CD4-positive, alpha-beta memory T cell (primary cell): ENCODE results near the gene CACNA1G. TPM values are rescaled to one million over a fixed set of nuclear protein-coding genes. Genes with fewer than 3 reads are reported as not detected.

Experiments
- CTCF ChIA-PET: fragments of 350-600 bp; sonication (Branson Sonifier 250); formaldehyde crosslinking; loops from one replicate; lab custom pipeline; 2021; ENCODE audit warnings: inconsistent platforms; ENCODE audit not compliant: partially characterized antibody; lab: Charles Lee
- POLR2A ChIA-PET: fragments of 350-600 bp; sonication (Branson Sonifier 250); formaldehyde crosslinking; loops from one replicate; lab custom pipeline; 2021; ENCODE audit not compliant: partially characterized antibody; lab: Charles Lee
- DNase-seq, 5 donors: peaks; one replicate each; pipeline versions ENCODE4 v3.0.0 to v3.0.0-alpha.2; 2020 to 2022; ENCODE audit warnings: mixed read lengths in 1 of 5
- H3K27ac ChIP-seq: one replicate; pipeline ENCODE4 v1.7.0; 2013; ENCODE audit warnings: low read depth, low read length
- H3K27me3 ChIP-seq: 2 replicates; pipeline ENCODE4 v1.7.0; 2013; ENCODE audit warnings: mild to moderate bottlenecking, low read length, moderate library complexity; ENCODE audit not compliant: insufficient read depth
- H3K36me3 ChIP-seq: 2 replicates; pipeline ENCODE4 v1.7.0; 2013; ENCODE audit warnings: mild to moderate bottlenecking, low read length, moderate library complexity; ENCODE audit not compliant: insufficient read depth
- H3K4me1 ChIP-seq: 2 replicates; pipeline ENCODE4 v1.7.0; 2013; ENCODE audit warnings: mild to moderate bottlenecking, low read length, moderate library complexity; ENCODE audit not compliant: insufficient read depth
- H3K4me3 ChIP-seq, 2 donors: one replicate each; pipeline ENCODE4 v1.7.0; 2013; ENCODE audit warnings: low read length in 2 of 2, mild to moderate bottlenecking in 1 of 2
- H3K9me3 ChIP-seq, 2 donors: one replicate each; pipeline ENCODE4 v1.7.0; 2013; ENCODE audit warnings: low read length in 2 of 2, control low read depth in 1 of 2; ENCODE audit not compliant: control insufficient read depth in 1 of 2
- H3K27ac Mint-ChIP-seq, 7 donors: one replicate each; pipeline ENCODE4 v1.8.0; 2020 to 2021; ENCODE audit warnings: mixed read lengths in 7 of 7, mild to moderate bottlenecking in 6 of 7, inconsistent platforms in 3 of 7, moderate library complexity in 3 of 7
- H3K27me3 Mint-ChIP-seq, 2 donors: one replicate each; pipeline ENCODE4 v1.8.0; 2020 to 2021; ENCODE audit warnings: mixed read lengths in 2 of 2
- H3K36me3 Mint-ChIP-seq, 2 donors: one replicate each; pipeline ENCODE4 v1.8.0; 2020 to 2021; ENCODE audit warnings: mixed read lengths in 2 of 2, inconsistent platforms in 1 of 2, mild to moderate bottlenecking in 1 of 2
- H3K4me1 Mint-ChIP-seq, 4 donors: one replicate each; pipeline ENCODE4 v1.8.0; 2020 to 2021; ENCODE audit warnings: mixed read lengths in 4 of 4, mild to moderate bottlenecking in 1 of 4
- H3K4me3 Mint-ChIP-seq, 8 donors: one replicate each; pipeline ENCODE4 v1.8.0; 2020 to 2021; ENCODE audit warnings: mixed read lengths in 8 of 8, mild to moderate bottlenecking in 7 of 8, moderate library complexity in 6 of 8, inconsistent platforms in 3 of 8
- H3K9me3 Mint-ChIP-seq, 8 donors: one replicate each; pipeline ENCODE4 v1.8.0; 2020 to 2021; ENCODE audit warnings: mixed read lengths in 8 of 8, mild to moderate bottlenecking in 5 of 8, inconsistent platforms in 3 of 8, moderate library complexity in 1 of 8
- intact Hi-C: fragments of 100-400 bp; cut with micrococcal nuclease; formaldehyde crosslinking; loops from one replicate; pipeline ENCODE4 v1.15.1; 2023
- polyA plus RNA-seq, 2 donors: library from polyadenylated mRNA; unstranded; fragments of 300-500 nt; fragmentation: Illumina TruSeq; gene quantifications; one replicate each; pipeline ENCODE4 v1.2.3, GENCODE V29; 2021
- total RNA-seq, 2 experiments: library from RNA; stranded (reverse); gene quantifications; one replicate each; pipeline ENCODE4 v1.2.3, GENCODE V29; 2021

Gene CACNA1G
- total and polyA plus RNA-seq, 4 experiments from 2014 or later: not detected

GRCh38 chr17:50556803-50557202 lies 3.7 kb upstream of the CACNA1G start:
- Histone ChIP-seq H3K4me1 (peaks cover 23% of the 10 kb centered on the region), H3K4me3 (no peak overlapping the region), H3K27ac (no peak overlapping the region), H3K36me3 (no peaks in the 10 kb centered on the region), H3K27me3 (peaks cover 12% of the 10 kb centered on the region), H3K9me3 (no peaks in the 10 kb centered on the region)
- no peaks in the 10 kb centered on the region for H3K36me3 Mint-ChIP-seq
- ChIA-PET CTCF (no interaction called here), POLR2A (no interaction called here)
- H3K4me1 Mint-ChIP-seq: peaks cover 4 to 31% (median 12%) of the 10 kb centered on the region in 4 donors
- H3K4me3 Mint-ChIP-seq: no peak overlapping the region
- H3K27me3 Mint-ChIP-seq: peaks cover 11 to 22% of the 10 kb centered on the region in 2 donors
- intact Hi-C loops: no loop called here
- no peak overlapping the region for H3K27ac Mint-ChIP-seq
- H3K9me3 Mint-ChIP-seq: no peaks in the 10 kb centered on the region
- no peak for DNase-seq

DNA sequence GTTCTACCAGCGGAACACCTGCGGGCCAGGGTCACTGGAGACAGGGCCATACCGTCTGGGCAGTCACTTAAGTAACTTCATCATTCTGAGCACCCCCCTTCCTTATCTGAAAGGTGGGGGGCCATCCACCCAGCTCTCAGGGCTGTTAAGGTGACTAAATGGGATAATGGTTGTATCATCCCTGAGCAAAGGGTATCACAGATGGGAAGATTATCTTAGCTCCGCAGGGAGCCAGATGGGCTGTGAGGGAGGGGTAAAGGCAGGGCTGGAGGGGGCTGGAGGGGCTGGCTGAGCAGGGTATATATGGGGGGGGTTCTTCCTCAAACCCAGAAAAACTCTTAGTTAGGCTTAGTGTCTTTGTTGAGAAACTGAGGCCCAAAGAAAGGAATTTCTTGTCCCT lies 2.9 kb upstream of the CACNA1G start:
- CTCF ChIA-PET: no interaction called here
- H3K27me3 ChIP-seq: peaks cover 18% of the 10 kb centered on the region
- H3K36me3 Mint-ChIP-seq: no peaks in the 10 kb centered on the region
- H3K27ac Mint-ChIP-seq: peak overlapping the region in 1 of 7 donors; percentile 21
- DNase-seq: no peak
- H3K4me3 Mint-ChIP-seq: peak overlapping the region in 2 of 8 donors; percentile 59 to 79
- H3K4me1 Mint-ChIP-seq: peaks cover 8 to 36% (median 18%) of the 10 kb centered on the region in 4 donors
- POLR2A ChIA-PET: no interaction called here
- no peak overlapping the region for H3K4me3 ChIP-seq
- H3K9me3 Mint-ChIP-seq: no peaks in the 10 kb centered on the region
- H3K4me1 ChIP-seq: peaks cover 28% of the 10 kb centered on the region
- no peak overlapping the region for H3K27ac ChIP-seq
- H3K27me3 Mint-ChIP-seq: peaks cover 16 to 28% of the 10 kb centered on the region in 2 donors
- intact Hi-C loops: no loop called here
- no peaks in the 10 kb centered on the region for H3K9me3 ChIP-seq
- H3K36me3 ChIP-seq: no peaks in the 10 kb centered on the region

DNA sequence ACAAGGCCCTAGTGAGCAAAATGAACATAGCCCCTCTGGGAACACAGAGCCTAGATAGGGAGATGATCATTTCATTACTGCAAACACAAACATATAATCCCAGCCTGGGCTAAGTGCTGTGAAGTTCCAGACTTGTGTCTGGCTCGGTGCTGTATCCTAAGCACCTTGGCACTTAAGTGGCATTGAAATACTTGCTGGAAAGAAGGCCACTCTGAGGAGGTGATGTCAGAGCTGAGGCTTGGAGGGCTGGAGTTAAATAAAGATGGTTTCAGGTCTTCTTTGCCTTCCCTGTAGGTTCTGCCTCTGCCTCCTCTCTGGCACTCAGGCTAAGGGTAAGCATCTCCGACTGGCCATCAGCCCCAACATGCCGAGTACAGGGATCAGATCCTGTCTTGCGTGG lies 2.4 kb upstream of the CACNA1G start:
- no peaks in the 10 kb centered on the region for H3K9me3 ChIP-seq
- H3K4me1 Mint-ChIP-seq: peaks cover 8 to 37% (median 18%) of the 10 kb centered on the region in 4 donors
- no peak overlapping the region for H3K27ac Mint-ChIP-seq
- no peak for DNase-seq
- H3K27ac ChIP-seq: no peak overlapping the region
- POLR2A ChIA-PET: no interaction called here
- peaks cover 23% of the 10 kb centered on the region for H3K27me3 ChIP-seq
- H3K4me3 Mint-ChIP-seq: peak overlapping the region in 7 of 8 donors; percentile 12 to 86 (median 79)
- intact Hi-C loops: no loop called here
- peaks cover 16 to 28% of the 10 kb centered on the region in 2 donors for H3K27me3 Mint-ChIP-seq
- H3K4me3 ChIP-seq: no peak overlapping the region
- peaks cover 30% of the 10 kb centered on the region for H3K4me1 ChIP-seq
- H3K36me3 Mint-ChIP-seq: no peaks in the 10 kb centered on the region
- CTCF ChIA-PET: no interaction called here
- H3K9me3 Mint-ChIP-seq: no peaks in the 10 kb centered on the region
- no peaks in the 10 kb centered on the region for H3K36me3 ChIP-seq

DNA sequence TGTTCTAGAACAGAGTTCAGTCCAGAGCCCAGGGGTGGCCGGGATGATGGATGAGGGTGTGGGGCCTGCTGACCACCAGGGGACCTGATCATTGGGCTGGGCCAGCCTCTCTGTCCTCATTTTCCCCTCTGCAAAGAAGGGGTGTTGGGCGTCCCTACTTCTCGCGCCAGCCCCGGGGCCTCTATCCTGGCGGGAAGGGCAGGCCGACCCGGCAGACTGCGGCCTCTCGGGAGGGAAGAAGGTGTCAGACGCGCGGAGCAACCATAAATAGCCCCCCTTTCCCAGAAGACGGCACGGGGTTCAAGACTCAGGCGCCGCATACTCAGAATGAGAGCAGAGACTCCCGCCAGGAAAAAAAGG lies 2.0 kb upstream of the CACNA1G start:
- Mint-ChIP-seq H3K27me3 (peaks cover 19 to 28% of the 10 kb centered on the region in 2 donors), H3K9me3 (no peaks in the 10 kb centered on the region), H3K4me1 (peaks cover 8 to 37% (median 18%) of the 10 kb centered on the region in 4 donors), H3K27ac (peak overlapping the region in 1 of 7 donors; percentile 72), H3K4me3 (peak overlapping the region; percentile 33 to 86 (median 68)), H3K36me3 (no peaks in the 10 kb centered on the region)
- DNase-seq: no peak
- H3K27ac ChIP-seq: no peak overlapping the region
- POLR2A ChIA-PET: no interaction called here
- CTCF ChIA-PET: no interaction called here
- H3K27me3 ChIP-seq: peaks cover 23% of the 10 kb centered on the region
- H3K4me1 ChIP-seq: peaks cover 30% of the 10 kb centered on the region
- H3K36me3 ChIP-seq: no peaks in the 10 kb centered on the region
- H3K9me3 ChIP-seq: no peaks in the 10 kb centered on the region
- intact Hi-C loops: no loop called here
- no peak overlapping the region for H3K4me3 ChIP-seq

DNA sequence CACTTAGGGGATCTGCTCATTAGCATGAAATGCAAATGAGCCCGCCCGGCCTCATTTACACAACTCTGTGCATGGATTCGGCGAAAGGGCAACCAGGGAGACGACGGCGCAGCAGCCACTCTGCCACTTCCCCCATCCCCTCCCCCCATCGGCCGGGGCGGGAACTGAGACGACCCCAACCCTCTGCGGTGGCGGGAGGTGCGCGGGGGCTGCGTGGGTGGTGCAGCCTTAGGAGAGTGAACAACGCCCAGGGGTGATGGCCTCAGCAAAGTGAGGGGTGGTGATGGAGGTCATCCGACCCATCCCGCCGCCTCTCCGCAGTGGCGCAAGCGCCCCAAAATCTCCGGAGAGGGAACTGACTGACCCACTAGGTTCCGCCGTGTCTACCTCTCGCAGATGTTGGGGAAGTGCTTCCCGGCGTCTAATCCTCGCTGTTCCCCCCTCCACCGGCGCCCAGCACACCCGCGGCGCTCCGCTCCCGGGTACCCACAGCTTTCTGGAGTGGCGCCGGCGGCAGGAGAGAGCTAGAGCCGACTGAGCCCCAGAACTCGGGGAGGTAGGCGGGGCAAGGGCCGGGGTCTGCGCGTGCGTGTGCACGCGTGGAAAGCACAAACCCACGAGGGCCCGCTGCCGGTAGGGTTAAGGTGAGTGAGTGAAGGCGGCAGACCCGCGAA lies 1.4 kb upstream of the CACNA1G start:
- H3K27ac ChIP-seq: no peak overlapping the region
- CTCF ChIA-PET: no interaction called here
- intact Hi-C loops: no loop called here
- no peaks in the 10 kb centered on the region for H3K36me3 ChIP-seq
- peaks cover 23% of the 10 kb centered on the region for H3K27me3 ChIP-seq
- Mint-ChIP-seq H3K9me3 (no peaks in the 10 kb centered on the region), H3K27ac (peak overlapping the region in 1 of 7 donors; percentile 72), H3K4me1 (peaks cover 8 to 42% (median 19%) of the 10 kb centered on the region in 4 donors), H3K27me3 (peaks cover 22 to 28% of the 10 kb centered on the region in 2 donors), H3K4me3 (peak overlapping the region; percentile 53 to 86 (median 79)), H3K36me3 (no peaks in the 10 kb centered on the region)
- peaks cover 30% of the 10 kb centered on the region for H3K4me1 ChIP-seq
- peak in 1 of 5 donors; percentile 14 for DNase-seq
- H3K4me3 ChIP-seq: peak overlapping the region in 1 of 2 donors; percentile 62
- POLR2A ChIA-PET: interaction anchor here (1.4 to 2.6 kb wide), 3 partner anchors 9 to 17 kb away, joined by 5 to 11 read pairs (median 7); partner anchors contain the start of gene SPATA20
- H3K9me3 ChIP-seq: no peaks in the 10 kb centered on the region

GRCh38 chr17:50559674-50560184 lies 786 bp upstream of the CACNA1G start:
- Histone ChIP-seq H3K27ac (no peak overlapping the region), H3K4me3 (peak overlapping the region; percentile 29 to 62), H3K4me1 (peaks cover 30% of the 10 kb centered on the region), H3K27me3 (peaks cover 23% of the 10 kb centered on the region), H3K9me3 (no peaks in the 10 kb centered on the region), H3K36me3 (no peaks in the 10 kb centered on the region)
- Mint-ChIP-seq H3K9me3 (no peaks in the 10 kb centered on the region), H3K27me3 (peaks cover 22 to 31% of the 10 kb centered on the region in 2 donors), H3K36me3 (no peaks in the 10 kb centered on the region), H3K4me3 (peak overlapping the region; percentile 74 to 87 (median 80)), H3K27ac (peak overlapping the region in 2 of 7 donors; percentile 22 to 72), H3K4me1 (peaks cover 8 to 42% (median 20%) of the 10 kb centered on the region in 4 donors)
- peak in 1 of 5 donors; percentile 48 for DNase-seq
- ChIA-PET POLR2A (interaction anchor here (1.4 to 2.6 kb wide), 4 partner anchors 9 to 307 kb away, joined by 5 to 11 read pairs (median 6); partner anchors contain the start of genes SPATA20 and TOB1), CTCF (no interaction called here)
- intact Hi-C loops: loop anchor here (2.0 kb wide), 1 partner anchor 13 kb away; the partner anchor contains the start of gene SPATA20
